Breast epithelium (tissue), 3 donors: ENCODE measurements around the gene BATF.
A peak's percentile ranks its signal among the peaks of the same experiment; 100 is the strongest.

Experiments
- CTCF ChIP-seq, 3 donors: fragments of 450-650 bp; IDR thresholded peaks; one replicate each; pipeline ENCODE4 v1.5.1; 2016 to 2017; ENCODE audit warnings: antibody characterized with exemption in 3 of 3, mild to moderate bottlenecking in 3 of 3, moderate library complexity in 3 of 3
- POLR2AphosphoS5 ChIP-seq, 3 donors: sonication (generic); formaldehyde crosslinking; IDR thresholded peaks; one replicate each; pipeline ENCODE4 v1.6.1; 2017; ENCODE audit warnings: antibody characterized with exemption in 3 of 3

GRCh38 chr14:75577729-75578101 lies 55.4 kb downstream of the BATF start:
- TF ChIP-seq CTCF (IDR thresholded peaks at IDR 0.05) (peak; percentile 59 to 74 (median 70)), POLR2AphosphoS5 (IDR thresholded peaks at IDR 0.05) (peak in 1 of 3 donors; percentile 35)
